ENCODE measurements around the gene TTC16. TPM values are rescaled to one million over a fixed set of nuclear protein-coding genes. Genes with fewer than 3 reads are reported as not detected.

The TTC16 gene
- total and polyA plus RNA-seq, 2 of the 8 experiments (the other 6 are each of a cell fraction or from before 2014, with no cell fraction given), result 0.03 TPM; not detected in 1

DNA sequence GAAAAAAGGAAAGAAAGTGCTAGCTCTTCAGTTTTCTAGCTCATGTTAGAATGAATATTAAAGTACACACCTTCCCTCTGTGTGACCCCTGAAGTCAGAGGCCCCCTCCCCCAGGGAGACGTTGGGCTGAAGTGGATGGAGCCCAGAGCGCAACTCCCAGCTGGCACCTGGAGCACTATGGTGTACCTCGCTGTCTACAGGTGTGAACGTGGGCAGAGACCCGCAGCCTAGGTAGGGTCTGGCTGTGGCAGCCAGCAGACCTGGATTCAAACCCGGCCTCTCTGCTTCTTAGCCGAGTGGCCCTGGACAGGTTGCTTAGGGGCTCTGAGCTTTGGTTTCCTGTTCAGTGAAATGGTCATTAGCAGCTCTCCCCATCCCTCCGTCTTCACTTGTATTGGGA lies 12.9 kb downstream of the TTC16 start:
- DNase-seq (ENCODE audit: low read depth in 1 of 2, low spot score in 2 of 2) (no peak), FAIRE-seq (no peak)
- Histone ChIP-seq H2BK120ac (replicated peaks; ENCODE audit: low read depth, low read length) (no peak overlapping the region), H2BK15ac (ENCODE audit: low read length) (no peak overlapping the region), H3K9me3 (ENCODE audit: insufficient read depth in 2 of 2, low read depth in 1 of 2, low read length in 1 of 2) (no peaks in the 10 kb centered on the region), H4K20me1 (replicated peaks in 1 of 2; ENCODE audit: control insufficient read depth in 1 of 2, insufficient read depth in 2 of 2, low read length in 2 of 2) (no peaks in the 10 kb centered on the region), H2AK5ac (ENCODE audit: low read depth, low read length) (no peak overlapping the region), H3K79me2 (ENCODE audit: control insufficient read depth in 1 of 2, insufficient read depth in 2 of 2, low read length in 2 of 2) (no peaks in the 10 kb centered on the region), H2BK12ac (ENCODE audit: low read depth, low read length) (no peak overlapping the region), H3K4me3 (ENCODE audit: extremely low read depth in 1 of 4, insufficient read depth in 2 of 4, low read depth in 3 of 4, low read length in 4 of 4) (no peak overlapping the region), H4K5ac (ENCODE audit: insufficient read length, low read depth, low read length) (no peak overlapping the region), H3K23me2 (ENCODE audit: low read depth, low read length) (no peaks in the 10 kb centered on the region), H2AFZ (ENCODE audit: low read length) (no peak overlapping the region), H4K91ac (replicated peaks; ENCODE audit: insufficient read length, low read length) (no peak overlapping the region), H3K23ac (ENCODE audit: insufficient read length) (no peak overlapping the region), H3K27me3 (replicated peaks in 1 of 4; ENCODE audit: control insufficient read depth in 3 of 4, extremely low read depth in 1 of 4, insufficient read depth in 3 of 4, low read length in 3 of 4) (no peaks in the 10 kb centered on the region), H3K9ac (replicated peaks in 1 of 4; ENCODE audit: extremely low read depth in 1 of 4, low read depth in 3 of 4, low read length in 3 of 4) (no peak overlapping the region), H3K4me2 (ENCODE audit: insufficient read depth in 1 of 2, low read depth in 2 of 2, low read length in 2 of 2) (no peak overlapping the region), H3K4ac (replicated peaks; ENCODE audit: insufficient read length, low read depth, low read length) (no peak overlapping the region), H2BK20ac (ENCODE audit: low read length) (no peak overlapping the region), H3K56ac (replicated peaks; ENCODE audit: insufficient read length, low read depth, low read length) (no peak overlapping the region), H3K4me1 (replicated peaks in 1 of 4; ENCODE audit: control insufficient read depth in 3 of 4, insufficient read depth in 4 of 4, low read length in 3 of 4) (peaks cover 0 to 9% (median 7%) of the 10 kb centered on the region in 4 experiments; a peak in 5 of 7 replicates), H3K14ac (ENCODE audit: insufficient read length) (no peak overlapping the region), H2BK5ac (ENCODE audit: low read depth, low read length) (no peak overlapping the region), H3K18ac (ENCODE audit: extremely low read depth, low read length) (no peak overlapping the region), H3K79me1 (ENCODE audit: low read depth, low read length) (no peaks in the 10 kb centered on the region), H4K8ac (ENCODE audit: extremely low read depth, insufficient read depth, low read length) (no peak overlapping the region), H3K27ac (ENCODE audit: low read depth, low read length) (no peak overlapping the region), H3K36me3 (ENCODE audit: control insufficient read depth in 2 of 4, insufficient read depth in 4 of 4, low read length in 3 of 4) (no peaks in the 10 kb centered on the region)
- ChIA-PET POLR2A (ENCODE audit: partially characterized antibody) (interaction anchor here (1.0 to 1.6 kb wide), 3 partner anchors 13 to 170 kb away, joined by 3 to 4 read pairs (median 3); partner anchors contain the start of genes PTRH1 and TTC16), CTCF (ENCODE audit: partially characterized antibody) (interaction anchor here (0.6 to 5.0 kb wide), 14 partner anchors 9 to 238 kb away, joined by 3 to 18 read pairs (median 4); no protein-coding TSS in a partner anchor)
- 87% methylated on average over 8 of the region's 8 CpGs; no CpG with 5 or more reads in 1 of the 2 experiments for WGBS, 2 experiments (ENCODE audit: extremely low coverage in 1 of 2, insufficient coverage in 1 of 2, insufficient read length in 1 of 2, insufficient replicate concordance in 2 of 2, low coverage in 1 of 2, low lambda C conversion rate in 2 of 2, missing lambda C conversion rate in 1 of 2)
- TF ChIP-seq SIN3A (conservative IDR thresholded peaks at IDR 0.05 in 1 of 2, IDR thresholded peaks at IDR 0.05 in 1 of 2; ENCODE audit: low read depth in 1 of 2, low read length in 2 of 2) (no peak), NANOG (IDR thresholded peaks at IDR 0.05; ENCODE audit: insufficient read depth, low read depth, low read length, poor library complexity, severe bottlenecking) (no peak), SP4 (IDR thresholded peaks at IDR 0.05; ENCODE audit: low read length) (no peak), PHF8 (conservative IDR thresholded peaks at IDR 0.05; ENCODE audit: low read depth, low read length) (no peak), RFX5 (IDR thresholded peaks at IDR 0.05; ENCODE audit: borderline replicate concordance, low read depth, low read length) (no peak), SIX5 (IDR thresholded peaks at IDR 0.05; ENCODE audit: low read depth, low read length) (no peak), TAF1 (IDR thresholded peaks at IDR 0.05; ENCODE audit: low read depth, low read length) (no peak), SUZ12 (IDR thresholded peaks at IDR 0.05; ENCODE audit: low read length) (no peak), POLR2AphosphoS5 (IDR thresholded peaks at IDR 0.05; ENCODE audit: low read depth, low read length) (no peak), RXRA (IDR thresholded peaks at IDR 0.05; ENCODE audit: insufficient read depth, low read depth, low read length) (no peak), ZNF274 (IDR thresholded peaks at IDR 0.05; ENCODE audit: borderline replicate concordance, extremely low read depth, low read length) (no peak), POLR2A (IDR thresholded peaks at IDR 0.05; ENCODE audit: control extremely low read depth in 1 of 2, low read depth in 2 of 2, low read length in 2 of 2) (no peak), TBP (IDR thresholded peaks at IDR 0.05; ENCODE audit: low read depth, low read length) (no peak), CBX5 (IDR thresholded peaks at IDR 0.05; ENCODE audit: low read depth, low read length) (no peak), TAF7 (optimal IDR thresholded peaks at IDR 0.05; ENCODE audit: borderline replicate concordance, low read depth, low read length) (no peak)
